Measurements from ENCODE around the gene GPX5.

GPX5 gene

GRCh38 chr6:28525496-28526039, at the start of gene GPX5:
GPX5 (plus strand) TSS chr6:28525881; CDS start chr6:28526014, 133 bp downstream.
- DNase-seq (ENCODE audit: insufficient read length, low spot score) (no peak), FAIRE-seq (no peak)
- TF ChIP-seq CTCF (IDR thresholded peaks at IDR 0.05; ENCODE audit: insufficient read depth, missing control alignments) = no peak

GRCh38 chr6:28478518-28478917, 47.2 kb upstream of the GPX5 start:
- FAIRE-seq = no peak
- no peak for TF ChIP-seq CTCF (IDR thresholded peaks at IDR 0.05; ENCODE audit: insufficient read depth, missing control alignments)

GRCh38 chr6:28480253-28480932, 45.3 kb upstream of the GPX5 start:
- no peak for FAIRE-seq
- no peak for TF ChIP-seq CTCF (IDR thresholded peaks at IDR 0.05; ENCODE audit: insufficient read depth, missing control alignments)

More at GRCh38 chr6:28478518-28478917, 47.2 kb upstream of the GPX5 start:
- DNase-seq (ENCODE audit: insufficient read length, low spot score) = no peak

GRCh38 chr6:28485482-28485881, 40.2 kb upstream of the GPX5 start:
- DNase-seq (ENCODE audit: insufficient read length, low spot score) (no peak), FAIRE-seq (no peak)
- TF ChIP-seq CTCF (IDR thresholded peaks at IDR 0.05; ENCODE audit: insufficient read depth, missing control alignments) = no peak

More at GRCh38 chr6:28480253-28480932, 45.3 kb upstream of the GPX5 start:
- DNase-seq (ENCODE audit: insufficient read length, low spot score) = no peak

GRCh38 chr6:28486533-28486932, 39.1 kb upstream of the GPX5 start:
- no peak for TF ChIP-seq CTCF (IDR thresholded peaks at IDR 0.05; ENCODE audit: insufficient read depth, missing control alignments)
- no peak for FAIRE-seq
- no peak for DNase-seq (ENCODE audit: insufficient read length, low spot score)

GRCh38 chr6:28486988-28487742, 38.5 kb upstream of the GPX5 start:
- no peak for FAIRE-seq
- no peak for DNase-seq (ENCODE audit: insufficient read length, low spot score)
- TF ChIP-seq CTCF (IDR thresholded peaks at IDR 0.05; ENCODE audit: insufficient read depth, missing control alignments) = no peak

All from D721Med (cell line).